Measurements from ENCODE around the gene KCNG4.

KCNG4 gene

DNA sequence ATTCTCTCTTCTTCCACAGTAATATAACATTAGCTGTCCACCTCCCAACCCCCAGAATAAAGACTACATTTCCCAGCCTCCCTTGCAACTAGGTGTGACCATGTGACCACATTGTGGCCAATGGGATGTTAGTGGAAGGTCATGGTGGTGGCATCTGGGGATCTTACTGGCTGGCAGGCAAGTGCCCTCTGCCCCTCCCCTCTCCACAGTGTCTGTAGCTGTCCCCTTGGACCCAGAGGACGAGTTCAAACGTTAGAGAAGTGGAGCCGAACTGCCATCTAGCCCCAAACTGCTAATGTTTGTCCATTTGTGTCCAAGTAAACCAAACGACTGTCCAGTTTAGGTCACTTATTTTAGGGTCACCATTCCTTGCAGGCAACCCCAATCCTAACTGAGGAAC is 26.6 kb upstream of the KCNG4 start:
- WGBS, 2 experiments, result 38 to 39% methylated on average over 4 of the region's 4 CpGs
- no peaks in the 10 kb centered on the region for H3K36me3 ChIP-seq (ENCODE audit: control insufficient read depth, insufficient read depth, low read length)
- H3K27ac ChIP-seq (ENCODE audit: insufficient read depth, low read depth, low read length, poor library complexity, severe bottlenecking), result no peak overlapping the region
- H3K4me3 ChIP-seq (ENCODE audit: insufficient read depth, low read depth, low read length), result no peak overlapping the region
- H3K4me1 ChIP-seq (ENCODE audit: control insufficient read depth, insufficient read depth, low read length), result no peaks in the 10 kb centered on the region
- H3K27me3 ChIP-seq (ENCODE audit: control insufficient read depth, insufficient read depth, low read length, poor library complexity, severe bottlenecking), result no peaks in the 10 kb centered on the region
- no peaks in the 10 kb centered on the region for H3K9me3 ChIP-seq (ENCODE audit: control insufficient read depth, low read length)

- H3K4me1 ChIP-seq (ENCODE audit: control insufficient read depth, insufficient read depth, low read length), result no peaks in the 10 kb centered on the region
- no peaks in the 10 kb centered on the region for H3K36me3 ChIP-seq (ENCODE audit: control insufficient read depth, insufficient read depth, low read length)
- H3K4me3 ChIP-seq (ENCODE audit: insufficient read depth, low read depth, low read length), result no peak overlapping the region
- H3K9me3 ChIP-seq (ENCODE audit: control insufficient read depth, low read length), result no peaks in the 10 kb centered on the region
- H3K27ac ChIP-seq (ENCODE audit: insufficient read depth, low read depth, low read length, poor library complexity, severe bottlenecking), result no peak overlapping the region
- no peaks in the 10 kb centered on the region for H3K27me3 ChIP-seq (ENCODE audit: control insufficient read depth, insufficient read depth, low read length, poor library complexity, severe bottlenecking)
- 96 to 100% methylated on average over 3 of the region's 3 CpGs for WGBS, 2 experiments
Measured at GRCh38 chr16:84262939-84263338, 23.1 kb upstream of the KCNG4 start.

- Histone ChIP-seq H3K4me3 (ENCODE audit: insufficient read depth, low read depth, low read length) (no peak overlapping the region), H3K9me3 (ENCODE audit: control insufficient read depth, low read length) (no peaks in the 10 kb centered on the region), H3K27me3 (ENCODE audit: control insufficient read depth, insufficient read depth, low read length, poor library complexity, severe bottlenecking) (no peaks in the 10 kb centered on the region), H3K4me1 (ENCODE audit: control insufficient read depth, insufficient read depth, low read length) (no peaks in the 10 kb centered on the region), H3K27ac (ENCODE audit: insufficient read depth, low read depth, low read length, poor library complexity, severe bottlenecking) (no peak overlapping the region), H3K36me3 (ENCODE audit: control insufficient read depth, insufficient read depth, low read length) (no peaks in the 10 kb centered on the region)
- 92 to 93% methylated on average over 3 to 4 of the region's 4 CpGs for WGBS, 2 experiments
Measured at GRCh38 chr16:84262031-84262430, 22.2 kb upstream of the KCNG4 start.

GRCh38 chr16:84260766-84261554 is 21.1 kb upstream of the KCNG4 start:
- 92 to 93% methylated on average over 23 of the region's 23 CpGs for WGBS, 2 experiments

GRCh38 chr16:84259691-84260090 is 19.9 kb upstream of the KCNG4 start:
- Histone ChIP-seq H3K4me3 (ENCODE audit: insufficient read depth, low read depth, low read length) (no peak overlapping the region), H3K4me1 (ENCODE audit: control insufficient read depth, insufficient read depth, low read length) (no peaks in the 10 kb centered on the region), H3K36me3 (ENCODE audit: control insufficient read depth, insufficient read depth, low read length) (no peaks in the 10 kb centered on the region), H3K27me3 (ENCODE audit: control insufficient read depth, insufficient read depth, low read length, poor library complexity, severe bottlenecking) (no peaks in the 10 kb centered on the region), H3K27ac (ENCODE audit: insufficient read depth, low read depth, low read length, poor library complexity, severe bottlenecking) (no peak overlapping the region), H3K9me3 (ENCODE audit: control insufficient read depth, low read length) (no peaks in the 10 kb centered on the region)
- WGBS, 2 experiments, result 94 to 100% methylated on average over 2 of the region's 3 CpGs

More at GRCh38 chr16:84260766-84261554, 21.1 kb upstream of the KCNG4 start:
- no peaks in the 10 kb centered on the region for H3K9me3 ChIP-seq (ENCODE audit: control insufficient read depth, low read length)
- H3K36me3 ChIP-seq (ENCODE audit: control insufficient read depth, insufficient read depth, low read length), result no peaks in the 10 kb centered on the region
- no peak overlapping the region for H3K27ac ChIP-seq (ENCODE audit: insufficient read depth, low read depth, low read length, poor library complexity, severe bottlenecking)
- H3K27me3 ChIP-seq (ENCODE audit: control insufficient read depth, insufficient read depth, low read length, poor library complexity, severe bottlenecking), result no peaks in the 10 kb centered on the region
- H3K4me3 ChIP-seq (ENCODE audit: insufficient read depth, low read depth, low read length), result no peak overlapping the region
- no peaks in the 10 kb centered on the region for H3K4me1 ChIP-seq (ENCODE audit: control insufficient read depth, insufficient read depth, low read length)

DNA sequence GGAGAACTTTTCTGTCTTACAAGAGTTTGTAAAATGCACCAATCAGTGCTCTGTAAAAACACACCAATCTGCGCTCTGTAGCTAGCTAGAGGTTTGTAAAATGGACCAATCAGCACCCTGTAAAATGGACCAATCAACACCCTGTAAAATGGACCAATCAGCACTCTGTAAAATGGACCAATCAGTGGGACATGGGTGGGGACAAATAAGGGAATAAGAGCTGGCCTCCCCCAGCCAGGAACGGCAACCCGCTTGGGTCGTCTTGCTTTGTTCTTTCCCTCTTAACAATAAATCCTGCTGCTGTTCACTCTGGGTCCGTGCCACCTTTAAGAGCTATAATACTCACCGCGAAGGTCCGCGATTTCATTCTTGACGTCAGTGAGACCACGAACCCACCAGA is 18.5 kb upstream of the KCNG4 start:
- WGBS, 2 experiments, result 87 to 90% methylated on average over 11 of the region's 11 CpGs
- H3K4me1 ChIP-seq (ENCODE audit: control insufficient read depth, insufficient read depth, low read length), result no peaks in the 10 kb centered on the region

GRCh38 chr16:84255050-84255810 is 15.4 kb upstream of the KCNG4 start:
- H3K9me3 ChIP-seq (ENCODE audit: control insufficient read depth, low read length), result no peaks in the 10 kb centered on the region
- H3K27me3 ChIP-seq (ENCODE audit: control insufficient read depth, insufficient read depth, low read length, poor library complexity, severe bottlenecking), result no peaks in the 10 kb centered on the region
- H3K4me1 ChIP-seq (ENCODE audit: control insufficient read depth, insufficient read depth, low read length), result peaks cover 4% of the 10 kb centered on the region
- no peaks in the 10 kb centered on the region for H3K36me3 ChIP-seq (ENCODE audit: control insufficient read depth, insufficient read depth, low read length)
- 91 to 93% methylated on average over 4 of the region's 4 CpGs for WGBS, 2 experiments
- no peak overlapping the region for H3K27ac ChIP-seq (ENCODE audit: insufficient read depth, low read depth, low read length, poor library complexity, severe bottlenecking)
- no peak overlapping the region for H3K4me3 ChIP-seq (ENCODE audit: insufficient read depth, low read depth, low read length)

More for the DNA sequence above, 18.5 kb upstream of the KCNG4 start:
- H3K4me3 ChIP-seq (ENCODE audit: insufficient read depth, low read depth, low read length), result no peak overlapping the region
- H3K27ac ChIP-seq (ENCODE audit: insufficient read depth, low read depth, low read length, poor library complexity, severe bottlenecking), result no peak overlapping the region
- no peaks in the 10 kb centered on the region for H3K9me3 ChIP-seq (ENCODE audit: control insufficient read depth, low read length)
- no peaks in the 10 kb centered on the region for H3K27me3 ChIP-seq (ENCODE audit: control insufficient read depth, insufficient read depth, low read length, poor library complexity, severe bottlenecking)
- no peaks in the 10 kb centered on the region for H3K36me3 ChIP-seq (ENCODE audit: control insufficient read depth, insufficient read depth, low read length)

DNA sequence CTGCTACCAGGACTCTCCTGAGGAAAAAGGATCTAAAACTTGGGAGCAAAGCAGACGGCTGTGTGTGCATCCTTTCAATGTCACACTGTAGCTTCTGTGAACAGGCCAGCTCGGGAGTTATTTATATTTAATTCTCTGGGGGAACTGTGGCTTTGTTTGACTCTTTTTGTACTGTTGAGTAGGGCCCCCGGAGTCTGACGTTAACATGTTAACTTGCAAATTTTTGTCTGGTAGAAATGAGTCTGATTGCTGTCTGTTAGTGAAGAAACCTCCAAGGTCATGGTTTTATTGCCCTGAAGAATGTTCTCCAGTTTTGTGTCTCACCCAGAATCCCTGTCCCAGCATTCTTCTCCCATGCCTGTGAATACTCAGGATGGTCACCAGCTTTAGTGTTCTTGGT is 14.2 kb upstream of the KCNG4 start:
- no peak overlapping the region for H3K27ac ChIP-seq (ENCODE audit: insufficient read depth, low read depth, low read length, poor library complexity, severe bottlenecking)
- H3K4me1 ChIP-seq (ENCODE audit: control insufficient read depth, insufficient read depth, low read length), result peaks cover 4% of the 10 kb centered on the region
- H3K4me3 ChIP-seq (ENCODE audit: insufficient read depth, low read depth, low read length), result no peak overlapping the region
- H3K36me3 ChIP-seq (ENCODE audit: control insufficient read depth, insufficient read depth, low read length), result no peaks in the 10 kb centered on the region
- 86 to 90% methylated on average over 4 of the region's 4 CpGs for WGBS, 2 experiments
- H3K9me3 ChIP-seq (ENCODE audit: control insufficient read depth, low read length), result no peaks in the 10 kb centered on the region
- no peaks in the 10 kb centered on the region for H3K27me3 ChIP-seq (ENCODE audit: control insufficient read depth, insufficient read depth, low read length, poor library complexity, severe bottlenecking)

DNA sequence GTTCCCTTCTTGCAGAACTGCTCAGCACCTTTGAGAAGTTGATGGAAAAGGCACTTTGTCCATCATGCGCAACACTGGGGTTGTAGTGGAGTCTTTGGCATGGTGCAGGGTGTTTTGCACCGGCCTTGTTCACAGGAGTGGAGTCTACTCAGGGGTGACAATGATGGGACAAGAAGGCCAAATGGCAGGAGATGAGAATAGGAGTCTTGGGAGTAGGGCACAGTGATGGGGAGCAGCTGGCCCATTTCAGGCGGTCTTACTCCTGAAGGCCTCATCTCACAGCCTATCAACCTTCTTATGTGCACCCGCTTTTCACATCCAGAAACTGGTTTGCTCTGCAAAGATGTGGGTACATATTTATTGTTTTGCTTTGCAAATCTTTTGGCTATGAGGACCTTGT is 13.4 kb upstream of the KCNG4 start:
- H3K27me3 ChIP-seq (ENCODE audit: control insufficient read depth, insufficient read depth, low read length, poor library complexity, severe bottlenecking), result no peaks in the 10 kb centered on the region
- peaks cover 4% of the 10 kb centered on the region for H3K4me1 ChIP-seq (ENCODE audit: control insufficient read depth, insufficient read depth, low read length)
- no peaks in the 10 kb centered on the region for H3K9me3 ChIP-seq (ENCODE audit: control insufficient read depth, low read length)
- WGBS, 2 experiments, result 71 to 73% methylated on average over 4 of the region's 4 CpGs
- no peak overlapping the region for H3K4me3 ChIP-seq (ENCODE audit: insufficient read depth, low read depth, low read length)
- H3K27ac ChIP-seq (ENCODE audit: insufficient read depth, low read depth, low read length, poor library complexity, severe bottlenecking), result no peak overlapping the region
- H3K36me3 ChIP-seq (ENCODE audit: control insufficient read depth, insufficient read depth, low read length), result no peaks in the 10 kb centered on the region

DNA sequence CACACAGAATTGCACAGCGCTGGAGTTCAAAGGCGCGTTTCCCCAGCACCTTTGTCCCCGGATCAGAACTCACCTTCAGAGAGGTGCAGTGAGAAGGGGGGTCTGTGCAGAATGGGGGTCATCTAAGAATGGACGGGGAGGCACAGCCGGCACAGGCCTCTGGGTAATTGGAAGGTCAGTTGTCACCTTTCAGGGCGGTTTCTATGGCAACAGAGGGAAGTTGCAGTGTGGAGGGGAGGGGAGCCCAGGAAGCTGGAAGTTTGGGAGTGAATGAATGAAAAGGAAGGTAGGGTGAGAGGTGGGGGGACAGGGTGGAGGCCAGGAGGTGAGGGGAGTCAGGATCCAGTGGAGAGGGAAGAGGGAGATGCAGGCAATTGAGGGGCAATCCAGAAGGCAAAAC is 12.4 kb upstream of the KCNG4 start:
- 68 to 69% methylated on average over 7 of the region's 7 CpGs for WGBS, 2 experiments
- H3K36me3 ChIP-seq (ENCODE audit: control insufficient read depth, insufficient read depth, low read length), result no peaks in the 10 kb centered on the region
- H3K4me1 ChIP-seq (ENCODE audit: control insufficient read depth, insufficient read depth, low read length), result peaks cover 4% of the 10 kb centered on the region
- no peak overlapping the region for H3K4me3 ChIP-seq (ENCODE audit: insufficient read depth, low read depth, low read length)
- no peak overlapping the region for H3K27ac ChIP-seq (ENCODE audit: insufficient read depth, low read depth, low read length, poor library complexity, severe bottlenecking)
- H3K9me3 ChIP-seq (ENCODE audit: control insufficient read depth, low read length), result no peaks in the 10 kb centered on the region
- no peaks in the 10 kb centered on the region for H3K27me3 ChIP-seq (ENCODE audit: control insufficient read depth, insufficient read depth, low read length, poor library complexity, severe bottlenecking)

All from ectodermal cell (in vitro differentiated cells).